Limb (tissue), 2 donors: Measurements from ENCODE around the gene ABCD1.

Experiments
- DNase-seq, 2 donors: peaks; one replicate each; pipeline ENCODE4 v3.0.0-alpha.2; 2016; ENCODE audit errors: extremely low spot score in 2 of 2

ABCD1 gene

GRCh38 chrX:153791104-153791852 lies 66.6 kb downstream of the ABCD1 start:
- DNase-seq, result no peak

- DNase-seq, result no peak
Observed at GRCh38 chrX:153792368-153792767, 67.7 kb downstream of the ABCD1 start.

GRCh38 chrX:153793291-153793690 lies 68.6 kb downstream of the ABCD1 start:
- no peak for DNase-seq
